ENCODE results near the gene UBE2H. TPM values are rescaled to one million over a fixed set of nuclear protein-coding genes. Genes with fewer than 3 reads are reported as not detected.

UBE2H gene
- total RNA-seq, 1 donor from 2014 or later = 80.7 TPM

GRCh38 chr7:129845972-129846327, 106.8 kb downstream of the UBE2H start:
- Mint-ChIP-seq H3K36me3 (peaks cover 20% of the 10 kb centered on the region), H3K4me1 (ENCODE audit: unreplicated experiment) (peaks cover 21% of the 10 kb centered on the region), H3K9me3 (no peaks in the 10 kb centered on the region), H3K27me3 (no peaks in the 10 kb centered on the region), H3K27ac (no peak overlapping the region), H3K4me3 (no peak overlapping the region)
- no peak for DNase-seq (ENCODE audit: extremely low spot score, unreplicated experiment)
- no peak for TF ChIP-seq CTCF (conservative IDR thresholded peaks at IDR 0.05)

DNA sequence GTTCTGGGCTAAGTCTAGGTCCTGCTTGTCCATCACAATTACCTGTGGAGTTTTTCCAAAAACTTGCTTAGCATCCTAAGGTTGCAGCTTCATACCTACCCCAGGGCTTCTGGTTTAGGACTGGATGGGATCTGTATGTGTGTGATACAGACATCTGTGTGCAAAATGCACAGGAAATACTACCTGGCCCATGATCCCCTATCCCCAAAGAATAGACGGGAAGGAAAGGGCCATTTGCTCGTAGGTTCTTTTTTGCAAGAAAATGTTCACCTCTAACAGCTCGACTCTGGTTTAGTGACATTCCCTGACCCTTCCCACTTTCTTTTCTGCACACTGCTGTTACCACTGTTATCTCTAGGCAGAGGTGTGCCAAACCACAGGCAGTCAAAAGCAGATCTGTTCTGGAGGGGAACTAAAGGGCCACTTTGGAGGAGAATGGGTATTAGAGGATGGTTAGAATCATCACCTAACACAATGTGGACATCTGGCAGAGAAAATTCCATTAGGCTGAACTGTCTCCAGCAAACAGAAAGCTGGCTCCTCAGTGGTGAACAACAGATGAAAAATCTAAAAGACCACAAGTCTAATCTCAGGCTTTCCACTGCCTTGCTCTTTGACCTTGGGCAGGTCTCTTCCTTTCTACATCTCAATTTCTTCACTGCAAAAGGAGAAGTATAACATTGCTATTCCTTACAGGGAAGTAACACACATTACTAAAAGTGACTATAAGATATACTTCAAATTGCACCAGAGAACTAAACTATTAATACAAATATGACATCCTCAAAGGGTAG, 107.4 kb downstream of the UBE2H start:
- Mint-ChIP-seq H3K4me3 (no peak overlapping the region), H3K4me1 (ENCODE audit: unreplicated experiment) (peaks cover 20% of the 10 kb centered on the region), H3K9me3 (no peaks in the 10 kb centered on the region), H3K27me3 (no peaks in the 10 kb centered on the region), H3K27ac (peak overlapping the region; percentile 55), H3K36me3 (peaks cover 19% of the 10 kb centered on the region)
- TF ChIP-seq CTCF (conservative IDR thresholded peaks at IDR 0.05) = no peak
- DNase-seq (ENCODE audit: extremely low spot score, unreplicated experiment) = no peak

DNA sequence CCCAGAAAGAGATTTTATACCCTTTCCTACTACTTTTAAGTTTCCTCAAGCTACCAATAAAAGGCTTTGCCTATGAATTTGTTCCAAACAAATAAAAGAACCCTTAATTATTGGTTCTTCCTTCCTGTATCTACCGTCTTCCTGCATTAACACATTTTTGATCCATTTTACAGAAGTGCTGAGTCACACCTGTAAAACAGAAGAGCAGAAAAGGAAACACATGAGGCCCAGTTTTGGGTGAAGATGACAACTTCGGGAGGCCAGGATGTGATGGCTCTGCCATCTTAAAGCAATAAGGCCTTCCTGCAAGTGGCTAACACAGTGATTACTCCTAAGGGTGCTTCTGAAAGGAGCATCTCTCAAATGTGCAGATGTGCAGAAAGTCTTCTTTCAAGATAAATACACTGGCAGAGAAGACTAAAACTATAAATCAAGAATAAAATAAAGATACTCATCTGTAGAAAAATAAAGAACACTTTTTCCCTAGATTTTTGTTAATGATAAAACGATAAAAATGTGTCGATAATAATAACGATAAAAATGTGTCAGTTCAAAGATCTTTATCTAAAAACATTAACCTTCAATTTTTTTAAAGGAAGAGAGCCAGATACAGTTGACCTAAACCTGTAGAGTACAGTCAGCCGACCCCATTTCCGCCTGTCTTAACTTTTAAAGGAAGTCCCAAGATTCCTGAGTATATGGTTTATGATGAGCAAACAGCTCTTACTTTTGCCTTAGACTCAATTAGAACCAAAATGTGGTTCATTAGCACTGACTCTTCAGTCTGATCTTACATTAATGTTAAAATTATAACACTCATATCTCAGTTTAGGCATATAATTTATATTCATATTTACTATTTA, 108.6 kb downstream of the UBE2H start:
- Mint-ChIP-seq H3K4me1 (ENCODE audit: unreplicated experiment) (peaks cover 20% of the 10 kb centered on the region), H3K9me3 (no peaks in the 10 kb centered on the region), H3K27me3 (no peaks in the 10 kb centered on the region), H3K36me3 (peaks cover 20% of the 10 kb centered on the region), H3K27ac (peak overlapping the region; percentile 14), H3K4me3 (no peak overlapping the region)
- DNase-seq (ENCODE audit: extremely low spot score, unreplicated experiment) = no peak
- TF ChIP-seq CTCF (conservative IDR thresholded peaks at IDR 0.05) = no peak

GRCh38 chr7:129843365-129843898, 109.3 kb downstream of the UBE2H start:
- Mint-ChIP-seq H3K27ac (peak overlapping the region; percentile 28), H3K4me1 (ENCODE audit: unreplicated experiment) (peaks cover 18% of the 10 kb centered on the region), H3K36me3 (peaks cover 22% of the 10 kb centered on the region), H3K9me3 (no peaks in the 10 kb centered on the region), H3K27me3 (no peaks in the 10 kb centered on the region), H3K4me3 (no peak overlapping the region)
- TF ChIP-seq CTCF (conservative IDR thresholded peaks at IDR 0.05) = no peak
- DNase-seq (ENCODE audit: extremely low spot score, unreplicated experiment) = no peak

DNA sequence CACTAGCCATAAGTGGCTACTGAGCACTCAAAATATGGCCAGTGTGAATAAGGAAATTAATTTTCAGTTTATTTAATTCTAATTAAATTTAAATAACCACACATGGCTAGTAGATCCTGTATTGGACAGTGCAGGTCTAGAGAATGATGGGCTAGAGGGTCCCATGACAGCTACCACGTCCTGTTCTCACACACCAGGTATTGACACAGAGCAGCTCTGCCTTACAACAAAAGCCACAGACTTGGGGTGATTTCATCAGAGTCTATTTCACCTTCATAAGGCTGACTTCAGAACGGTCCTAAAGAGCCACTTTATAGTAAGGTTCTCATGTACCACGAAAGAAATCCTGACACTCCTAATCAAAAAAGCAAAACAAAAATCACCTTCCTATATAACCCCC, 111.3 kb downstream of the UBE2H start:
- DNase-seq (ENCODE audit: extremely low spot score, unreplicated experiment) = no peak
- Mint-ChIP-seq H3K4me3 (no peak overlapping the region), H3K27me3 (no peaks in the 10 kb centered on the region), H3K9me3 (no peaks in the 10 kb centered on the region), H3K36me3 (peaks cover 21% of the 10 kb centered on the region), H3K4me1 (ENCODE audit: unreplicated experiment) (peaks cover 27% of the 10 kb centered on the region), H3K27ac (no peak overlapping the region)
- no peak for TF ChIP-seq CTCF (conservative IDR thresholded peaks at IDR 0.05)
